Measurements from ENCODE around the gene TRHDE.

DNA sequence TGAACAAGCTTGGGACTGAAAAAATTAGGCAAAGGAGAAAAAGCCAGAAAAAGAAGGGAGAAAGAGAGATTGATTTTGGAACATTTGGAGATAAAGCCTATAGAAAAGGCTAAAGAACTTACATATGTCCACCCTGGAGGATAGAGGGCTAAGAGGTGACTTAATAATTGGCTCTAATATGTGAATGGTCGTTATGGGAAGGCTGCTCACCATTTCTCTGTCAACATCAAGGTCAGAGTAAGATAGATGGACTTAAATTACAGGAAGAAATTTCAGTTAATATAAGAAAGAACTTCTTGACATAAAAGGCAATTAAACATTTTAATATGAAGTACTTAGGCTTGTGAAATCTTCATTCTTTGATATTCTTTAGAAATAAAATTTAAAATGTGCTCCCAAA is 238.6 kb downstream of the TRHDE start:
- TF ChIP-seq FOXK2 (conservative IDR thresholded peaks at IDR 0.05 in 1 of 2, IDR thresholded peaks at IDR 0.05 in 1 of 2; ENCODE audit: low read depth in 2 of 2) (no peak), DMBX1 (CRISPR knock-in tag; IDR thresholded peaks at IDR 0.05; ENCODE audit: borderline replicate concordance) (no peak), MYC (IDR thresholded peaks at IDR 0.05; ENCODE audit: low read depth, low read length) (no peak), MYC (CRISPR knock-in tag; IDR thresholded peaks at IDR 0.05; ENCODE audit: borderline replicate concordance, low read depth) (no peak), JUNB (CRISPR knock-in tag; conservative IDR thresholded peaks at IDR 0.05) (no peak), ZFP30 (CRISPR knock-in tag; IDR thresholded peaks at IDR 0.05; ENCODE audit: borderline replicate concordance) (no peak), PHB (CRISPR knock-in tag; IDR thresholded peaks at IDR 0.05) (no peak), ZNF766 (CRISPR knock-in tag; conservative IDR thresholded peaks at IDR 0.05) (no peak), TBL1XR1 (IDR thresholded peaks at IDR 0.05; ENCODE audit: low read length in 2 of 2) (no peak), GTF2B (IDR thresholded peaks at IDR 0.05; ENCODE audit: extremely low read depth, insufficient read length) (no peak)
- TF ChIP-seq, protein P1, sequence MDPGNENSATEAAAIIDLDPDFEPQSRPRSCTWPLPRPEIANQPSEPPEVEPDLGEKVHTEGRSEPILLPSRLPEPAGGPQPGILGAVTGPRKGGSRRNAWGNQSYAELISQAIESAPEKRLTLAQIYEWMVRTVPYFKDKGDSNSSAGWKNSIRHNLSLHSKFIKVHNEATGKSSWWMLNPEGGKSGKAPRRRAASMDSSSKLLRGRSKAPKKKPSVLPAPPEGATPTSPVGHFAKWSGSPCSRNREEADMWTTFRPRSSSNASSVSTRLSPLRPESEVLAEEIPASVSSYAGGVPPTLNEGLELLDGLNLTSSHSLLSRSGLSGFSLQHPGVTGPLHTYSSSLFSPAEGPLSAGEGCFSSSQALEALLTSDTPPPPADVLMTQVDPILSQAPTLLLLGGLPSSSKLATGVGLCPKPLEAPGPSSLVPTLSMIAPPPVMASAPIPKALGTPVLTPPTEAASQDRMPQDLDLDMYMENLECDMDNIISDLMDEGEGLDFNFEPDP (CRISPR knock-in tag; IDR thresholded peaks at IDR 0.05): no peak
- TF ChIP-seq, protein P2, sequence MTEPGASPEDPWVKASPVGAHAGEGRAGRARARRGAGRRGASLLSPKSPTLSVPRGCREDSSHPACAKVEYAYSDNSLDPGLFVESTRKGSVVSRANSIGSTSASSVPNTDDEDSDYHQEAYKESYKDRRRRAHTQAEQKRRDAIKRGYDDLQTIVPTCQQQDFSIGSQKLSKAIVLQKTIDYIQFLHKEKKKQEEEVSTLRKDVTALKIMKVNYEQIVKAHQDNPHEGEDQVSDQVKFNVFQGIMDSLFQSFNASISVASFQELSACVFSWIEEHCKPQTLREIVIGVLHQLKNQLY (CRISPR knock-in tag; conservative IDR thresholded peaks at IDR 0.05): no peak
- TF ChIP-seq, protein P3, sequence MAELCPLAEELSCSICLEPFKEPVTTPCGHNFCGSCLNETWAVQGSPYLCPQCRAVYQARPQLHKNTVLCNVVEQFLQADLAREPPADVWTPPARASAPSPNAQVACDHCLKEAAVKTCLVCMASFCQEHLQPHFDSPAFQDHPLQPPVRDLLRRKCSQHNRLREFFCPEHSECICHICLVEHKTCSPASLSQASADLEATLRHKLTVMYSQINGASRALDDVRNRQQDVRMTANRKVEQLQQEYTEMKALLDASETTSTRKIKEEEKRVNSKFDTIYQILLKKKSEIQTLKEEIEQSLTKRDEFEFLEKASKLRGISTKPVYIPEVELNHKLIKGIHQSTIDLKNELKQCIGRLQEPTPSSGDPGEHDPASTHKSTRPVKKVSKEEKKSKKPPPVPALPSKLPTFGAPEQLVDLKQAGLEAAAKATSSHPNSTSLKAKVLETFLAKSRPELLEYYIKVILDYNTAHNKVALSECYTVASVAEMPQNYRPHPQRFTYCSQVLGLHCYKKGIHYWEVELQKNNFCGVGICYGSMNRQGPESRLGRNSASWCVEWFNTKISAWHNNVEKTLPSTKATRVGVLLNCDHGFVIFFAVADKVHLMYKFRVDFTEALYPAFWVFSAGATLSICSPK (IDR thresholded peaks at IDR 0.05; ENCODE audit: borderline replicate concordance): no peak
